Pancreas (tissue), 10 donors: ENCODE data around the gene HEPHL1. TPM values are rescaled to one million over a fixed set of nuclear protein-coding genes. Genes with fewer than 3 reads are reported as not detected.

ENCODE experiments used
- ATAC-seq, 4 donors: fragments of 200-7000 bp; cut with Tn5 transposase; one replicate each; pipeline versions ENCODE4 v1.8.0 to v1.9.1; 2020; ENCODE audit warnings: mild to moderate bottlenecking in 4 of 4, moderate library complexity in 4 of 4
- DNase-seq, 6 donors: peaks; one replicate each; pipeline ENCODE4 v3.0.0-alpha.2; 2020
- FAIRE-seq: peaks from 2 replicates; lab custom pipeline; 2012; peaks lifted over from hg19 to GRCh38; lab: Jason Lieb, UNC
- H3K27ac ChIP-seq, 4 donors: fragments of 200-600 bp; sonication (generic); 1 replicate in 3 of 4; 2 replicates in 1 of 4; pipeline versions ENCODE4 v1.5.0 to v1.8.0; 2020
- H3K27me3 ChIP-seq, 4 donors: fragments of 200-600 bp; one replicate each; pipeline ENCODE4 v1.8.0; 2021
- H3K36me3 ChIP-seq, 3 donors: fragments of 200-600 bp; sonication (generic) in 1 of 3; one replicate each; pipeline versions ENCODE4 v1.5.0 to v1.8.0; 2020 to 2021
- H3K4me1 ChIP-seq, 3 donors: fragments of 200-600 bp; one replicate each; pipeline ENCODE4 v1.8.0; 2021
- H3K4me3 ChIP-seq, 4 donors: fragments of 200-600 bp; sonication (generic) in 2 of 4; one replicate each; pipeline versions ENCODE4 v1.5.0 to v1.8.0; 2020 to 2021
- H3K9me3 ChIP-seq, 4 donors: fragments of 200-600 bp; one replicate each; pipeline ENCODE4 v1.8.0; 2021
- WGBS, 2 donors: extraction: QIAGEN DNeasy Blood & Tissue Kit; methylation state at CpG; one replicate each; pipeline ENCODE4 v1.1.7; 2013; 5-methylcytosine and 5-hydroxymethylcytosine counted together
- intact Hi-C, 3 donors: fragments of 100-400 bp; cut with DNase I; formaldehyde crosslinking; loops; one replicate each; pipeline versions ENCODE4 v1.11.1 to v1.14.2; 2022
- polyA plus RNA-seq, 2 donors: library from polyadenylated mRNA; stranded (reverse); fragments of 200-250 nt; gene quantifications; one replicate each; pipeline ENCODE4 v1.2.3, GENCODE V29; 2013
- total RNA-seq, 6 donors: library from RNA; stranded (reverse); fragmentation: NEBNext Ultra II Directional in 4 of 6; extraction: Animal tissue kit (Norgen Biotek cat#: 25700) in 4 of 6; gene quantifications; one replicate each; pipeline versions ENCODE4 v1.2.1 to v1.2.4, GENCODE V29; 2021 to 2023
- TF ChIP-seq, protein P1 (sequence below), 4 donors: fragments of 200-600 bp; sonication (generic) in 3 of 4; IDR thresholded peaks; one replicate each; pipeline versions ENCODE4 v1.5.0 to v1.8.0; 2021; ENCODE audit warnings: antibody characterized with exemption in 4 of 4
- donor health status: healthy with polysubstance abuse.
- donor health status: DM: no; HTN: no; CAD: no; lungs with moderate emphysema.
- donor health status: DM: no; HTN: no; CAD: no.
- donor health status: control.
- donor health status: control.
- donor health status: Bipolar disorder and iron deficiency.
- donor health status: DM: yes; HTN: yes; CAD: no.
- donor health status: DM: no; HTN: no; CAD: no.
- donor health status: DM: no; HTN: no; CAD: no.
- donor health status: DM: yes; HTN: yes; CAD: no.

HEPHL1 gene
- total and polyA plus RNA-seq, 8 donors: not detected

DNA sequence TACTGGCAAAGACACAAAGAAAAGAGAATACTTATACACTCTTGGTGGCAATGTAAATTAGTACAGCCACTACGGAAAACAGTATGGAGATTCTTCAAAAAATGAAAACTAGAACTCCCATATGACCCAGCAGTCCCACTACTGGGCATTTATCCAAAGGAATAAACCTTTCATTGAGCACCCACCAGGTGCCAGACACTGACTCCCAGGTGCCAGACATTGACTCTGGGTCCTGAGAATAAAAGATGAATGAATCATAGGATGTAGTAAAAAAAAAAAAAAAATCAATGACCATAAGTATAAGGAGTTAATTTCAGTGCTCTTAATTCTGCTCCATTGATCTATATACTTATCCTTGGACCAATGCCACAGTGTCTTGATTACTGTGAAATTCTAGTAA, 28.2 kb downstream of the HEPHL1 start:
- TF ChIP-seq, protein P1, sequence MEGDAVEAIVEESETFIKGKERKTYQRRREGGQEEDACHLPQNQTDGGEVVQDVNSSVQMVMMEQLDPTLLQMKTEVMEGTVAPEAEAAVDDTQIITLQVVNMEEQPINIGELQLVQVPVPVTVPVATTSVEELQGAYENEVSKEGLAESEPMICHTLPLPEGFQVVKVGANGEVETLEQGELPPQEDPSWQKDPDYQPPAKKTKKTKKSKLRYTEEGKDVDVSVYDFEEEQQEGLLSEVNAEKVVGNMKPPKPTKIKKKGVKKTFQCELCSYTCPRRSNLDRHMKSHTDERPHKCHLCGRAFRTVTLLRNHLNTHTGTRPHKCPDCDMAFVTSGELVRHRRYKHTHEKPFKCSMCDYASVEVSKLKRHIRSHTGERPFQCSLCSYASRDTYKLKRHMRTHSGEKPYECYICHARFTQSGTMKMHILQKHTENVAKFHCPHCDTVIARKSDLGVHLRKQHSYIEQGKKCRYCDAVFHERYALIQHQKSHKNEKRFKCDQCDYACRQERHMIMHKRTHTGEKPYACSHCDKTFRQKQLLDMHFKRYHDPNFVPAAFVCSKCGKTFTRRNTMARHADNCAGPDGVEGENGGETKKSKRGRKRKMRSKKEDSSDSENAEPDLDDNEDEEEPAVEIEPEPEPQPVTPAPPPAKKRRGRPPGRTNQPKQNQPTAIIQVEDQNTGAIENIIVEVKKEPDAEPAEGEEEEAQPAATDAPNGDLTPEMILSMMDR (IDR thresholded peaks at IDR 0.05): no peak
- Histone ChIP-seq H3K36me3 (no peaks in the 10 kb centered on the region), H3K4me1 (no peaks in the 10 kb centered on the region), H3K4me3 (no peak overlapping the region), H3K9me3 (peaks cover 0 to 4% (median 0%) of the 10 kb centered on the region in 4 donors), H3K27me3 (no peaks in the 10 kb centered on the region), H3K27ac (no peak overlapping the region)
- ATAC-seq (no peak), DNase-seq (no peak), FAIRE-seq (no peak)
- intact Hi-C loops: no loop called here
- 65 to 80% methylated on average over 1 of the region's 1 CpG for WGBS, 2 donors

DNA sequence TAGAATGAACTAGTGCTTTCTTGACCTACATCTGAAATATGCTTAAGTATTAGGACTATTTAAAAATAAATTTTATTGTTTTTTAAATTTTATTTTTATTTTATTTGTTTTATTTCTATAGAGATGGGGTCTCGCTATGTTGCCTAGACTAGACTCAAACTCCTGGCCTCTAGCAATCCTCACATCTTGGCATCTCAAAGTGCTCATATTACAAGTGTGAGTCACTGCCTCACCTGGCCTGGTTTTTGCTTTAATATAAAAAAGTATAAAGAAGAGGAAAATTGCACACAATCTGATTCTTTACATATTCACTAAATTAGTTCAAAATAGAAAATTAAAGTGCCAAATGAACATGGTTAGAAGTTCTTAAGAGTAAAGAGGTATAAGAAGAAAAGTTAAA, 37.5 kb downstream of the HEPHL1 start:
- no peak for FAIRE-seq
- Histone ChIP-seq H3K4me3 (no peak overlapping the region), H3K9me3 (no peaks in the 10 kb centered on the region), H3K27ac (no peak overlapping the region), H3K36me3 (no peaks in the 10 kb centered on the region), H3K27me3 (no peaks in the 10 kb centered on the region), H3K4me1 (no peaks in the 10 kb centered on the region)
- intact Hi-C loops: no loop called here
- no peak for ATAC-seq
- DNase-seq: no peak
- TF ChIP-seq, protein P1 (IDR thresholded peaks at IDR 0.05): no peak
- WGBS, 2 donors: 93% methylated on average over 1 of the region's 1 CpG

DNA sequence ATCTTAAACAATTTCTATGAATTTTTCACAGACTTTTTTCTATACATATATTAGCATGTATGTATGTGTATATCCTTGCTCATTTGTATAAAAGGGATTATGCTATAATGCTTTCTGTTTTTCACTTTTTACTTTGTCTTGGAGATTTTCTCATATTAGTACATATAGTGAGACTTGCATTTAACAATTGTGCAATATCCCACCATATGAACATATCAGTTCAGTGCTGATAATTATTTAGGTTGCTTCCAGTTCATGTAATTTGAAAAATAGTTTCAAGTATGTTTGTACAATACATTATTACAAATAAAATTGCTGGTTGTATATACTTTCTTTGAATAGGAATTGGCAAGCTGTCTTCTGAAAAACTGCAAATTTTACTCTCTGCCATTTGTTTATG, 37.9 kb downstream of the HEPHL1 start:
- no peak for ATAC-seq
- intact Hi-C loops: no loop called here
- no peak overlapping the region for H3K27ac ChIP-seq
- no peak overlapping the region for H3K4me3 ChIP-seq
- FAIRE-seq: no peak
- no peaks in the 10 kb centered on the region for H3K4me1 ChIP-seq
- TF ChIP-seq, protein P1 (IDR thresholded peaks at IDR 0.05): no peak
- no peak for DNase-seq
- no peaks in the 10 kb centered on the region for H3K27me3 ChIP-seq
- H3K36me3 ChIP-seq: no peaks in the 10 kb centered on the region
- H3K9me3 ChIP-seq: no peaks in the 10 kb centered on the region

DNA sequence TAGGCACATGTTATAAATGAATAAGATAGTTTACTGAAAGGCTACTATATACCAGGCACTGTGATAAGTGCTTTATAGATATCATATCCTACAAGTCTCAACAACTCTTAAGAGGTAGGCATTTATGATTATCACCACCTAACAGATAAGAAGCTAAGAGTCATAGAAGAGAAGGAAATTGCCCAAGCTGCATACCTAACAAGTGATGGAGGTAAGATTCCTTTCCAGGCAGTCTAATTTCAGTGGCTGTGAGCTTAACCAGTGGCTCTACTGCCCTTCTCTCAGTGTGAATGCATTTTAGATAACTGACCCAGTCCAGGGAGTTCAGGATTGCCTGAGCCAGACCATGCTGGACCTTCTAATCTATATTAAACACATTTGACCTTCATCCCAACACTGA, 39.2 kb downstream of the HEPHL1 start:
- Histone ChIP-seq H3K4me1 (no peaks in the 10 kb centered on the region), H3K27me3 (no peaks in the 10 kb centered on the region), H3K9me3 (no peaks in the 10 kb centered on the region), H3K36me3 (no peaks in the 10 kb centered on the region), H3K27ac (no peak overlapping the region), H3K4me3 (no peak overlapping the region)
- DNase-seq (no peak), ATAC-seq (no peak), FAIRE-seq (no peak)
- intact Hi-C loops: no loop called here
- TF ChIP-seq, protein P1 (IDR thresholded peaks at IDR 0.05): no peak

DNA sequence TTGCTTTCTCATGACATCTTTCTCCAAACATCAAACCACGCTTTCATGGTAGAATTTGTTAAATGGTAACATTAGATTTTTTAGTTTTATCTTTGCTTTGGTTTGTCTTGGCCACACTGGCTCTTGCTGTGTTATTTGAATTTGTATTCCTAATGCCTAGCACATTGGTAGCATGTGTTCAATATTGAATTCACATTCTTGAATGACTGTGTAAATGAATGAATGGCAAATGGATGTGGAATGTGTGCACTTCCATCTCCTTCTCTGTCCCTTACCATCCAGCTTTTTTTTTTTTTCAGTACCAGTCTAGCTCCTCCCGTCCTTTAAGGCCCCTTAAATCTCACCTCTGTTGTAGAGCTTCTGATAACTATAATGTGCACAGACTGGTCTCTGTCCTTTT, 41.2 kb downstream of the HEPHL1 start:
- TF ChIP-seq, protein P1 (IDR thresholded peaks at IDR 0.05): no peak
- ATAC-seq (no peak), DNase-seq (no peak), FAIRE-seq (no peak)
- Histone ChIP-seq H3K4me1 (no peaks in the 10 kb centered on the region), H3K9me3 (no peaks in the 10 kb centered on the region), H3K27me3 (no peaks in the 10 kb centered on the region), H3K36me3 (no peaks in the 10 kb centered on the region), H3K27ac (no peak overlapping the region), H3K4me3 (no peak overlapping the region)
- intact Hi-C loops: no loop called here
- 58 to 67% methylated on average over 2 of the region's 2 CpGs for WGBS, 2 donors
